ENCODE results near the gene PSMB2.
"Not testable (repeated sequence)": the region's sequence is repeated elsewhere in the genome, so short reads cannot be mapped to it uniquely, and the experiment has no call there.

GRCh38 chr1:35581621-35582020 lies 59.7 kb downstream of the PSMB2 start:
- TF ChIP-seq, protein P1, sequence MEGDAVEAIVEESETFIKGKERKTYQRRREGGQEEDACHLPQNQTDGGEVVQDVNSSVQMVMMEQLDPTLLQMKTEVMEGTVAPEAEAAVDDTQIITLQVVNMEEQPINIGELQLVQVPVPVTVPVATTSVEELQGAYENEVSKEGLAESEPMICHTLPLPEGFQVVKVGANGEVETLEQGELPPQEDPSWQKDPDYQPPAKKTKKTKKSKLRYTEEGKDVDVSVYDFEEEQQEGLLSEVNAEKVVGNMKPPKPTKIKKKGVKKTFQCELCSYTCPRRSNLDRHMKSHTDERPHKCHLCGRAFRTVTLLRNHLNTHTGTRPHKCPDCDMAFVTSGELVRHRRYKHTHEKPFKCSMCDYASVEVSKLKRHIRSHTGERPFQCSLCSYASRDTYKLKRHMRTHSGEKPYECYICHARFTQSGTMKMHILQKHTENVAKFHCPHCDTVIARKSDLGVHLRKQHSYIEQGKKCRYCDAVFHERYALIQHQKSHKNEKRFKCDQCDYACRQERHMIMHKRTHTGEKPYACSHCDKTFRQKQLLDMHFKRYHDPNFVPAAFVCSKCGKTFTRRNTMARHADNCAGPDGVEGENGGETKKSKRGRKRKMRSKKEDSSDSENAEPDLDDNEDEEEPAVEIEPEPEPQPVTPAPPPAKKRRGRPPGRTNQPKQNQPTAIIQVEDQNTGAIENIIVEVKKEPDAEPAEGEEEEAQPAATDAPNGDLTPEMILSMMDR (IDR thresholded peaks at IDR 0.05) = not testable (repeated sequence)
- TF ChIP-seq POLR2A (IDR thresholded peaks at IDR 0.05) = not testable (repeated sequence)

Measured in thyroid gland (tissue), 4 donors.